Measurements from ENCODE around the gene ASB4.
"Not testable (repeated sequence)": the region's sequence is repeated elsewhere in the genome, so short reads cannot be mapped to it uniquely, and the experiment has no call there.

The ASB4 gene

GRCh38 chr7:95476904-95477594 is 8.7 kb upstream of the ASB4 start:
- no peak overlapping the region for H3K4me3 ChIP-seq (ENCODE audit: low read length)
- peak; percentile 65 for DNase-seq (ENCODE audit: low read depth, low spot score)

DNA sequence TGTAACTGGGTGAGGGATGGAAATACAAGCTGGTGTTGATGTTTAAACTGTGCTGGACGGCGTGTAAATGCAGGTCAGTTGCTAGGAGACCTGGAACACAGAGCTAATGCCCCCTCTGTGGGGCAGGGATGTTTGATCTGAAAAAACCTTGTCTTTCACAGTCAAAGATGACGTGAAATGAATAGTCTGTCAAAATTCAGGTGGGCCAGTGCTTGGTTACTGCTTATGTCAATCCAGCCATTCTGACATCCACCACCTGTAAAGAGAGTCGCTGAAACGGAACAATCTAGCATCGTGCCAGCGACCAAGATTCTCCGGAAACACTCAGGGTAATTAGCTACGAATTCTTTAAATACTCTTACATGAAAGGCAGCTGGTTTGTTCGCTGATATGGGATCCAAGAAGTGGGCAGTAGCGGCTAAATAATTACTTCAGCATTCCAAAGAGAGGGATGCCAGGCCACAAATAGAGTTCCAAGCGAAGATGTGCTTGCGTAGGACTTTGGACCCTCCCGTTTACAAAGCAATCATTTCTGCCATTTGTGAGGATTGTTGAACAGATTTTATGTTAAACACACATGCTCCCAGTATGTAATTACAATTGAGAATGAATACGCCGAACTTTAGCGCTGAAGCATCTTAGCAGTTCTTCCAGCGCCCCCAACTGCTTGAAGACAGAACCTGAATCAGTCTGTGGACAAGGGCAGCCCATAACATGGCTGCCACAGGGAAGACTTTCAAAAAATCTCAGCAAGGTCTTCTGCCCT is 7.3 kb upstream of the ASB4 start:
- no peak overlapping the region for H3K4me3 ChIP-seq (ENCODE audit: low read length)
- DNase-seq (ENCODE audit: low read depth, low spot score) = no peak

- DNase-seq (ENCODE audit: low read depth, low spot score) = no peak
- H3K4me3 ChIP-seq (ENCODE audit: low read length) = no peak overlapping the region
These were observed 5.6 kb upstream of the ASB4 start for GRCh38 chr7:95479992-95480624.

DNA sequence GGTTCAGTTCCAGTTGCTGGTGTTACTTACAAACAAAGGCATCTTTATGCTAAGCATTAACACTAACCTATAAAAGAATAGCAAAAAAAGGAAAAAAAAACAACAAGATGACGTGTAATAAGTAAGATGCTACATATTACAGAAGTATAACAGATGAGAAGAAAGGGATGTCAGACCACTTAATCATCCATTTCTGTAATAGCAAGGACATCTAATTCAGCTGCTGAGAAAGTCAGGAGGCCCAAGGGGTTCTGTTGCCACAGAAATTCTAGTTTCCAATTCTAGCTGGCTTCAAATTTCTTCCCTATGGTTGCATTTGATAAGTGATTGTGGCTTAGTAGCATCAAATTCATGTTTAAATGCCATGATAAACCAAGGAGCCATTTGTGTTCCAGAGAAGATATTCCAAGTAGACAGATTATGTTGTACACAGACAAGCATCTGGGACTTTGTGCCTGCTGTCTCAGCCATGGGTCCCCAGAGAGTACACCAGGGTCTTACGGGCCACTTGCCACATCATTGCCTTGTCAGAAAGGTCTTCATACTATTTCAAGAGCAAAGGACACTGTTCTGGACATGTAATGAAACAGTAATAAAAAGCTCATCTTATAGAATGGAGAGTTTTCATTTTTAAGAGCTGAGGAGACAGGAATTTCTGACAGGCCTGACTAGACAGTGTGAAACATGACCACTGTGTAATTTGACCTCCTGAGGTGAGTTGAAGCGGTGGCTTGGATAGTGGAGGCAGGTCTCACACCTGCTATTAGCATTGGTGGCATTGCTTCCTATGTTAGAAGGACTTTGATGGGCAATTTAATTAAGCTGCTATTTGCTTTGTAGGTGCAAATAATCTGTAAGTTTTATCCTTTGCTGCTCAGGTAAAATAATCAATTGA is 4.2 kb upstream of the ASB4 start:
- H3K4me3 ChIP-seq (ENCODE audit: low read length) = no peak overlapping the region
- no peak for DNase-seq (ENCODE audit: low read depth, low spot score)

DNA sequence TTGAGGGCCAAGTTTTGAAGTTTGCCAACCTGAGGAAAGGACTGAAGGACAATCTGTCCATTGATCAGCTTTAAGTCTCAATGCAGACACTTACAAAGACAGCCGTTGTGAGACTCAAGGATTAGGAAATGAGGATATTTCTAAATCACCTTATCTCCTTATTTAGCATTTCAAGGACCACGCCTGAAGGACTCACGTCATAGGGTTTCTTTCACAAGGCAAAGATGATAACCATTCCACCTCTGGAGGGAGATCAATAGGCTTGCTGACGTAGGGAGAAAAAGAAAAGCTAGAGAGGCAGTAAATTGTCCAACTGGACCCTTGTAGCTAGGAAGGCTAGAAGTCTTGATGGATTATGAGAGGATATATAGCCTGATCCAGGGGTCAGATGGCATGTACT is 3.3 kb upstream of the ASB4 start:
- no peak for DNase-seq (ENCODE audit: low read depth, low spot score)
- H3K4me3 ChIP-seq (ENCODE audit: low read length) = no peak overlapping the region

DNA sequence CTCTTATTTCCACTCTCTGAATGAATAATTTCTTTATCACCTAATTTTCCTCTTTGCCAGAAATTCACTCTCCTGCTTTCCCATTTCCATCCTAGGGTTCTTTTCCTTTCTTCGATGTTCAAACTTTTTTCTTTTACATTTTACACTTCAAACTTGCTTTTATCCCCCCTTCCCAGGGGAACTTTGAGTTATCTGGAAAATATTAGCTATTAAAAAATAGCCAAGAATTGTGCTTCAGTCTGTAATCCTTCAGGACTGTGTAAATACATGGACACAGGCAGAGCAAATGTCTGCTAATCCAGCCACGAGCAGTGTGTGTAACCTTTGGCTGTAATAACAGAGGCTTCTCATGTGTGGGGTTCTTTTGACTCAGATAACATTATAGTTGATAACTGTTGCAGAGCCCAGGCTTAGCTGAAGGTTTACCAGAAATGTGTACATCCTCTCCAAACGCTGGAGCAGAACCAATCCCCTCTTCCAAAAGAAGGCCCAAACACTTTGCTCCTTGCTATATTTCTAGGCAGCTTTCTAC is 4.6 kb downstream of the ASB4 start:
- no peak overlapping the region for H3K4me3 ChIP-seq (ENCODE audit: low read length)
- DNase-seq (ENCODE audit: low read depth, low spot score) = no peak

DNA sequence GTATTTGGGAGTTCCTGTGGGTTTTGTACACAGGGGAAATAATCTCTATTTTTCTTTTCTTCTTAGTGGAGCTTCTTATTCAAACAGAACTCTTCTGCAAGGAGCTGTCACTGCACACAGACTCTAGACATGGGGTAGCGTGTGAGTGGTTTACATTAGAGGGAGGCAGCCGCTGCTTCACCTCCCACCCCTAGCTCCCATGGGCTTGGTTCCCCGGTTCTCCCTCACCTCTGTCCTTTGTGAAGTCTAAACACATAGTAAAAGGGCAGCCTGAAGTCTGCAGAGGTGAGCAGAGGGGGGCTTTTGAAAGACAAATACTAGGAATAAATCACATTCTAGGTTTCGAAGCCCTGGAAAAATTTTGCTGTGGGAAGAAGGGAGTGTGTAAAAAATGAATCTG is 5.5 kb downstream of the ASB4 start:
- DNase-seq (ENCODE audit: low read depth, low spot score) = no peak
- no peak overlapping the region for H3K4me3 ChIP-seq (ENCODE audit: low read length)

DNA sequence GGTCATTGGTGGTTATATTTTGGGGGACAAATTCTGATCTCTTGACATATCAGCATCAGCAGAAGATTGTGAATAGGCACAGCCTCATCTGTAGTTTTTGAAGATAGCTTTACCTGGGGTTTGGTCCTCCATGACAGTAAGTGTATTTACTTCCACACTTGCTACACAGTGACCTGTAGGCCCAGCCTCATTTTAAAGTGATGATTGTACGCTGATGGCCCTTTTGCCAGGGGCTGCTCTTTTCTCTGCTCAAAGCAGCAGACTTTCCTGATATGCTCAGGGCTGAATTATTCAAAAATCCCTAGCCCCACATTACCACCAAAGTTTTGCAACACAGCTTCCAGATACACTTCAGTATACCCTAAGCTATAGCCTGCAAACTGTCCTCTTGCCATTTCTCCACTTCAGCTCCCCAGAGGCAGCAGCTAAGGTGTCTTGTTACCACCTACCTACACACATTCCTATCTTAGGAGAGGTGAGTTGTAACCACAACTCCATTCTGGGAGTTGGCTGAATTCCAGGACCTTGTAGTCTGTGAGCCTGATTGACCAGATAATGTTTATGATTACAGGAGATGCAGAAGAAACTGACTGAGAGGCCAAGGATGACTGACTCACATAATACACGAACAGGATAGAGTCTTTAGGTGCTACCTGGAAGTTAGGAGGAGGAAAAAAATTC is 6.0 kb downstream of the ASB4 start:
- no peak for DNase-seq (ENCODE audit: low read depth, low spot score)
- no peak overlapping the region for H3K4me3 ChIP-seq (ENCODE audit: low read length)

- DNase-seq (ENCODE audit: low read depth, low spot score) = no peak
These were observed 7.5 kb downstream of the ASB4 start for GRCh38 chr7:95493247-95493646.

GRCh38 chr7:95493844-95494243 is 8.1 kb downstream of the ASB4 start:
- DNase-seq (ENCODE audit: low read depth, low spot score) = no peak
- no peak overlapping the region for H3K4me3 ChIP-seq (ENCODE audit: low read length)

More at GRCh38 chr7:95493247-95493646, 7.5 kb downstream of the ASB4 start:
- H3K4me3 ChIP-seq (ENCODE audit: low read length) = no peak overlapping the region

- no peak overlapping the region for H3K4me3 ChIP-seq (ENCODE audit: low read length)
- peak; percentile 40 for DNase-seq (ENCODE audit: low read depth, low spot score)
These were observed 15.6 kb downstream of the ASB4 start for GRCh38 chr7:95501261-95501832.

- no peak for DNase-seq (ENCODE audit: low read depth, low spot score)
- no peak overlapping the region for H3K4me3 ChIP-seq (ENCODE audit: low read length)
These were observed 16.7 kb downstream of the ASB4 start for GRCh38 chr7:95502403-95502802.

DNA sequence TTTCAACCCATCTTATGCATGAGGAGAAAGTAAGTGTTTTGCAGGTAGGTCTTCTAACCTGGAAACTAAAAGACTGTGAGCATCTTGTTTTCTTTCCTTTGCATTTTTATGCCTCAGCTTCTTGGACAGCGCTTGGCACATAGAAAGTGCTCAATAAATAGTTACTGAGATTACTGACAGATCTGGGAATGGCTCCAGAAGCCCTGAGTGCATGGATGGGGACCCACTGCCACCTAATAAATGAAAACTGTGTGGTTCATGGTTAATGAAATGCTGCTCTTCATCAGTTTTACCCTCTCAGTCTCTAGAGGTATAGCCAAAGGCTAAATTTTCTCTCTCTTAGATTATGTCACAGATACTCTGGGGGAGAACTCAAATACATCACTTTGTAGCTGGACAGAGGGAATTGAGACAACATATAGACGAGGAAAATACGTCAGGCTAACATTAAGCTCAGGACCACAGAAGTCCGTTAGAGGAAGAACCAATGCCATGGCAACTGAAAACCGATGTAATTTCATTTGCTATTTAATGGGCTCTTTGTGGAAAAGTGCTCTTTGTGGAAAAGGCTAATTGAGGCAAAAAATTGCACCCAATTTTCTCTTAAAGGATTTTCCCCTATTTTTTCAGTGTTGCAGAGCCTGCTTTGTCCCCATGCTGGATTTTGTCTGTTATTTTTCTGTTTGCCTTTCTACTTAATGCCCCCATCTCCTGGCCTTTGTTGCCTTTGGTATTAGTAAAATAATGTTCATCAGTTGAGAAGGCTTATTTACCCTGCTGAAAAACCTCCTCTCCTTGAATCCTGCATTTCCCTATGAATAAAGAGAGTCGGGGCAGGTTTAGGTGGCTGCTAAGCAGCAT is 17.8 kb downstream of the ASB4 start:
- no peak overlapping the region for H3K4me3 ChIP-seq (ENCODE audit: low read length)
- DNase-seq (ENCODE audit: low read depth, low spot score) = no peak

DNA sequence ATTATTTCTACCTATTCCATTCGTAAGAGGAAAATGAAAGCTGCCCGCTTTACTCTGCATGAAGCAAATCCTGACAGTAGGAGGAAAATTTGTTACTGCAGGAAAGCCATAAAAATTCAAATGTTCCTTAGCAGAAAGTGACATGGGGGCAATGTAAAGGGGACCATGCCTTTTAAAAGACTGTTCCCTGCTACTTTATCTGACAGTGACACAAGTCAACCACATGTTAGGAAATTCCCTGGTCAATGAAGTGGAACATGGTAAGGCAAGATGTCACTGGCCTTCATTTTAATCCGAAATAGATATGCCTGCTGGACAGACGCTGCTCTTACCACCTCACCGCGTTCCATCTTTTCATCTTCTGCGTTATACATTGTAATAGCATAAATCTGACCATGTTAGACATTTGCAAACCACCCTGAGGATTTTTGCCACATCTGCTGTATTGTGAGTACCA is 18.4 kb downstream of the ASB4 start:
- DNase-seq (ENCODE audit: low read depth, low spot score); H3K4me3 ChIP-seq (ENCODE audit: low read length): not testable (repeated sequence)

DNA sequence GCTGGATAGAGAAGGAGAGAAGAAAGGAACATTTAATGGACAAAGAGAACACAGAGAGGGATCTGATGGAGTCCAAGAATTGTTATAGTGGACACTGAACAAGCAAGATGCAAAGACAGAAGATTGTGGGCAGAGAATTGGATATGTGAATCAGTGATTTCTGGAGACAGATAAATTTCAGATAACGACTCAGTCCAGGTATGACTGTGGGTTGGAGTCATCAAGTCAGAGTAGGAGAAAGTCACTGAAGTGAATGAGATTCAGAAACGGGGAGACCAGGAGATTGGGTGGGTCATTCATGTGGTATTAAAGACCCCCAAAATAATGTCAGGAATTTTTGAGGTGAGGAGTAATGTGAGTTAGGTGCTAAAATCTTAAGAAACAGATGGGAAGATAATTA is 23.0 kb downstream of the ASB4 start:
- DNase-seq (ENCODE audit: low read depth, low spot score) = no peak
- H3K4me3 ChIP-seq (ENCODE audit: low read length) = no peak overlapping the region

- H3K4me3 ChIP-seq (ENCODE audit: low read length) = no peak overlapping the region
- peak; percentile 86 for DNase-seq (ENCODE audit: low read depth, low spot score)
These were observed 23.5 kb downstream of the ASB4 start for GRCh38 chr7:95509199-95509598.

GRCh38 chr7:95511716-95512260 is 26.0 kb downstream of the ASB4 start:
- H3K4me3 ChIP-seq (ENCODE audit: low read length) = no peak overlapping the region
- DNase-seq (ENCODE audit: low read depth, low spot score) = peak; percentile 52

Data from Jurkat, Clone E6-1 (cell line).